Activated T-cell treated with anti-CD3 and anti-CD28 coated beads for 4 hours (primary cell): ENCODE measurements around the gene CCDC63.
A peak's percentile ranks its signal among the peaks of the same experiment; 100 is the strongest.
"Not testable (repeated sequence)": the region's sequence is repeated elsewhere in the genome, so short reads cannot be mapped to it uniquely, and the experiment has no call there.

Experiments
- DNase-seq: peaks from one replicate; pipeline ENCODE4 v3.0.0-alpha.2; 2020

The CCDC63 gene

DNA sequence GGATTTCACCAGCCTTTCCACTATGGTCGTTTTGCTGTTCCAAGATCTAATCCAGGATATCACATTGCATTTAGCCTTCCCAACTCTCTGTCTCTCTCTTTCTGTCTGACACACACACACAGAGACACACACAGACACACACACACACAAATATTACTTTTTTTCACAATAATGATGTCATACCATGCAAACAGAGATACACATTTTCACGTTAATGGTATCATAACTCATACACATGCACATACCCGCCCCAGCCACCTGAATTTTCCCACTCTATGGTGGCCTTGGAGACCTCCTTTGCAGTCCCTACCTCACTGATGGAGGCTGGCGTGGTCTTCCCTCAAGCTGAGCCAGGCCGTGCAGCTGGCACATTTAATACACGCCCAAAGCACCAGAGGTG, 80.8 kb downstream of the CCDC63 start:
- DNase-seq: no peak

DNA sequence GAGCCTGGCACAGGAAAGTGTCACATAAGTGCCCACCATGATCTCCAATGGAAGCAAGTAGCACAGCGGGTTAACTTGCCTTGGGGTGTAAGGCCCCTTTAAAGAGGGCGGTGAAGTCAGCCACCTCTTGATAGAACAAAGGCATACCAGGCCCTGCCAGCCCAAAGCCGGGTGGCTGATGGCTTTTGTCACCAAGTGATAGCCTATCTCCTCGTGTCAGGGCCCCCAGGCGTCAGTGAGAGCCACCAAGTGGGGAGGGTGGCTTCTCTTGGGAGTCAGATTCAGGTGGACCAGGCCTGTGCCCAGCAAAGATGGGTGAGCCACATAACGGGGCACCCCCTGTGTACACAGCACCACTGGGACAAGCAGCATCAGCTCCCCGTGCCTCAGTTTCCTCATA, 81.9 kb downstream of the CCDC63 start:
- DNase-seq: no peak

DNA sequence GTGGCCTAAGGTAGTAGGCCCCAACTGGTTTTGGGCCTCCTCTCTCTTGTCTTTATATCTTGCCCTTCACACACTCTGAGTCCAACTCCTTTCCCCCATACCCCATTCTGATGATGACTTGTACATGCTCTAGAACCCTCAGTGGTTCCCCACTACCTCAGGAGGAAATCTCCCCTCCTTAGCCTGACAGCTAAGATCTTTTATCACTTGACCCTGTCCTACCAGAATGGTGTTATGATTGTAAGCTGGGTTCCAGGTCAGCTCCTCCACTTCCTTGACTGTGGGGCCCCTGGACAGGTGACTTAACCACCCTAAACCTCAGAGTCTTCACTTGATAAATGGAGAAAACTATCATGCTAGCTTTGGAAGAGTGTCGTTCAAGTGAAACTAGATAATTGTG, 83.0 kb downstream of the CCDC63 start:
- no peak for DNase-seq

DNA sequence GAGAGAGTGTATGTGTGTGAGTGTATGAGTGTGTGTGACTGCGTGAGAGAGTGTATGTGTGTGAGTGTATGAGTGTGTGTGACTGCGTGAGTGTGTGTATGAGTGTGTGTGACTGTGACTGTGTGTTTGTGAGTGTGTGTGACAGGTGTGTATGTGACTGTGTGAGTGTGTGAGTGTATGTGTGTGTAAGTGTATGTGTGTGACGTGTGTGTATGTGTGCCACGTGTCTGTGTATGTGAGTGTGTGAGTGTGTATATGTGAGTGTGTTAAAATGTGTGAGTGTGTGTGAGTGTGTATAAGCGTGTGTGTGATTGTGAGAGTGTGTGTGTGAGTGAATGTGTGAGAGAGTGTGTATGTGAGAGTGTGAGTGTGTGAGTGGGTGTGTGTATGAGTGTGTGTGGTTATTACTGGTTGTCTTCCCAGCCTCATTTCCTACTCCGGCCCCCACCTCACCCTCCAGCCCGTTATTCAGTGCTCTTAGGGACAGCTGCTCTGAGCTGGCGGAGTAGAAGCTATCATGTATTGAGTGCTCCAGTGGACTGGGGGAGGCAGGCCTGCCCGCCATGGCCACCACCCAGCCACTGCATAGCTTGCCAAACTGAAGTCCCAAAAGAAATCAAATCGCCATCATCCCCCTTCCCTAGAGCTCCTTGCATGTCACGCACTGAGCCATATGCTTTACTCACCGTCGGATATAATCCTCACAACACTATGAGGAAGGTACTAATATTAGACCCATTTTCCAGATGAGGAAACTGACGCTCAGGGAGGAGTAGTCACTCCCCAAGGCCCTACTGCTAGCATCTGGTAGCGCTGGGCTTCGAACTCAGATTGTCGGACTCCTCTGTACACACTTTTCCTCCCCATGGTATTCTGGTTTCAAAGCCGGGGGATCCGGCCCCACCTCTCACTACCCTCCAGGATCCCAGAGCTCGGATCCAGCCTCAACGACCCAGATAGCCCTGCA, 83.8 kb downstream of the CCDC63 start:
- DNase-seq: no peak

DNA sequence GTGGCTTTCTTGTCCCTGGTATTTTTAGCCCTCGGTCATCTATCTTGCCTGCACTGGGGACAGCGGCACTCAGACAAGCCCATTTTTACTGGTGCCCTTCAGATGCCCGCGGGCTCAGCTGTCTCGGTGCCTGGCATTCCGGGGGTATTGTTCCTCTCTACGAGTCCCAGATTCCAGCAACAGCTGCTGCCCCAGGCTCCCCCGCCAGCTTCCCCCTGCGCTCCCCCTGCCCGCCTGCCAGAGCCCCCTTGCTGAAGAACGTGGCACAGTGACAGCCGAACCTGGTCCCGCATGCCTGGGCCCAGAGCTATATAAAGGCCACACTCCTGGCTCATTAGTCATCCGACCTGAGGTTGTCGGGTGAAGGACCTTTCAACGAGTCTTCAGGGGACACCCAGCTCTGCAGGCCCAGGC, 84.5 kb downstream of the CCDC63 start:
- no peak for DNase-seq

DNA sequence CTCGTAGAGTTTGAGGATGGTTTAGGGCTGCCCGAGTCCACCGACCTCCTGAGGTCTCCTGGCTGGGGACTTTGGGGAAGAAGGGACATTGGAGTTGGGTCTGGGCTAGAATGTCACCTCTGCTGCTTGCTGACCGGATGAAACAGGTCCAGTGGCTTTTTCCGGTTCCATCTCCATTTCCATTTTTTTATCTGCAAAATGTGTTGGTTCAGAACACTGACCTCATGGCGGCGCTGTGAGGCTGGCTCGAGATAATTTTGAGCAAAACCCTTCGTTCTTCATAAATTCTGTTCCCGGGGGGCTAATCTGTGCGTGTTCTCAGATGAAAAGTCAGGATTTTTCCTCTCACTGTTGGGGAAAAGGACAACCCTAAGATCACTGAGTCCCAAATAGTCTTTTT, 85.3 kb downstream of the CCDC63 start:
- DNase-seq: no peak

DNA sequence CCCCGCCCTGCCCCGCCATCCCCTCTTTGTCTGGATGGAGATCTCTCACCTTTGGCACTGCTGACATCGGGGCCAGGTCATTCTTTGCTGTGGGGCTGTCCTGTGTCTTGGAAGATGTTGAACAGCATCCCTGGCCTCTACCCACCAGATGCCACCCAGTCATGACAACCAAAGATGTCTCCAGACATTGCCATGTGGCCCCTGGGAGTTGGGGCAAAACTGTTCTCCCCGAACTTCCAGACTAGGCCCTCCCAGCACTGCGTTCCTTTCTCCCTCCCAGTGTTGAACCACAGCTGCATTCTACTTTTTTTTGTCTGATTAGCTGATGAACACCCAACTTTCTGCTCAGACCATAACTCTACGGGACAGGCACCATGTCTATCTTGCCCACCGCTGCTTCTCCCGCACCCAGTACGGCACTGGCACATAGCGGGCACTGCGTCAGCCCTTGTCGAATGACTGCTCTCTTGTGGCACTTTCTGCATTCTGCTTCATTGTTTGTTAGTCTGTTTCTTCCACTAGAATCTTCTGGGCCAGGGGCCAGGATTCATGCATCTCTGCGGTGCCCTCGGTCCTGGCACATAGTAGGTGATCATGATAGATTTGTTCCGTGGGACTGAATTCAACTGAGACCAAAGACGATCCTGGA, 86.7 kb downstream of the CCDC63 start:
- DNase-seq: no peak

DNA sequence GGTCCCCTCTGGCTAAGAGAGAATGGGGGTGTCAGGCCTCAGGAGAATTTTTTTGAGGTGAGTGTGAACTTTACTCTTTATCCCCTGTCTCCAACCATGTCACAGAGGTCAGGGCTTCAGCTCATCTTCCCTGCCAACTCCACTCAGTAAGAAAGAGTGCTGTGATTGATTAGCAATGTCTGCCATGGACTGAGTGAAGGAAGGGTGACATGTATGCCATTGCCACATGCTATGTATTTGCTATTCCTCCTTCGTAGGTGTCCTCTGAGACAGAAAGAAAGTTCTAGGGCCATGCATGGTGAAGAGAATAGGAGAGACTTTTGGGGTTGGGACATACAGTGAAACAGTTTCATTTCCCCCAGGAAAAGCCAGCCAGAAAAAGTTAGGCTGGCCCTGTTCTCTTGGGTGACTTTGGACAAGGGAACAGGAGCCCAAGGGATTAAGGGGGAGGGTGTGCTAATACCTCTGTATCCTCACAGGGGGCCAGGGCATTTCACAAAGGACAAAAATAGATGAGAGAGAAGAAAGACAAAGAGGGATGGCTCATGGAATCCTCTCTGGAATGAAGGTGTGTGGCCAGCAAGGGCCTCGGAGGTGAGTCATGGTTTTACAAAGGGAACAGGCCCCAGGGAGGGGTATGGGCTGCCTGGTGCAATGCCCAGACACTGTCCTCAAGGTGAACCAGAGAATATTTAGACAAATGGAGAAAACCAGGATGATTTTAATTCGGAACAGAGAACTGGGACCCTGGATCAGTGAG, 87.5 kb downstream of the CCDC63 start:
- DNase-seq: no peak

DNA sequence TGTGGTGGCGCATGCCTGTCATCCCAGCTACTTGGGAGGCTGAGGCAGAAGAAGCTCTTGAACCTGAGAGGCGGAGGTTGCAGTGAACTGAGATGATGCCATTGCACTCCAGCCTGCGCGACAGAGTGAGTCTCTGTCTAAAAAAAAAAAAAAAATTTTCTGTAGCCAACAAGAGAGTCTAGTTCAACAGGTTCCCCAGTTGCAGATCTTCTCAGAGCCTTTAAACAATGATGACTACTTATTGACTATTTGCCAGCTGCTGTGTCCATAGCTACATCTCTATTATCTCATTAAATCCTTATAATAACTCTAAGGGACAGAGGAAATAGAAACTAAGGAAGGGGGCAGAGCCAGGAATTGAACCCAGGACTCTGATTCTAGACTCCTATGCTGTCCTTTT, 88.8 kb downstream of the CCDC63 start:
- DNase-seq: no peak

DNA sequence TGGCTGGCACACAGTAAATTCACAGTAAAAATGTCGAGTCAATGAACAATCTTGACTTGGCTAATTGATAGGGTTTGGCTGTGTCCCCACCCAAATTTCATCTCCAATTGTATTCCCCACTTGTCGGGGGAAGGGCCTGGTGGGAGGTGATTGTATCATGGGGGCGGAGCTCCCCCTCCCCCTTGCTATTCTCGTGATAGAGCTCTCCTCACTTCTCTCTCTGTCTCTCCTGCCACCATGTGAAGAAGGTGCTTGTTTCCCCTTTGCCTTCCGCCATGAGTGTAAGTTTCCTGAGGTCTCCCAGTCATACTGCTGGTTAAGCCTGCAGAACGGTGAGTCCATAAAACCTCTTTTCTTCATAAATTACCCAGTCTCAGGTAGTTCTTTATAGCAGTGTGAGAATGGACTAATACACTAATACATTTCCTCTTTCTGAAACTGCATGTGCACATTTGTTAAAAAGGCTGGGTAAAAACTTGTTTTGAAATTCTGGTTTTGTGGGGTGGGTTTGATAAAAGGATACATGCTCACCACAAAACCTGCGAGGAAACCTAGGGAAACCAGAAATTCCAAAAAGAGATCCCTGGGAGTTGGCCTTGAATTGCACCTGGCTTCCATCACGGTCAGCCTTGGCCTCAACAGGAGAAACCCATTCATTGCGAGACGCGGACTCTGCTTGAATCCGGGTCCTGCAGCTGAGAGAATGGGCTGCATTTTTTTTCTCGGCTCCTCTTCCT, 89.7 kb downstream of the CCDC63 start:
- DNase-seq: no peak

DNA sequence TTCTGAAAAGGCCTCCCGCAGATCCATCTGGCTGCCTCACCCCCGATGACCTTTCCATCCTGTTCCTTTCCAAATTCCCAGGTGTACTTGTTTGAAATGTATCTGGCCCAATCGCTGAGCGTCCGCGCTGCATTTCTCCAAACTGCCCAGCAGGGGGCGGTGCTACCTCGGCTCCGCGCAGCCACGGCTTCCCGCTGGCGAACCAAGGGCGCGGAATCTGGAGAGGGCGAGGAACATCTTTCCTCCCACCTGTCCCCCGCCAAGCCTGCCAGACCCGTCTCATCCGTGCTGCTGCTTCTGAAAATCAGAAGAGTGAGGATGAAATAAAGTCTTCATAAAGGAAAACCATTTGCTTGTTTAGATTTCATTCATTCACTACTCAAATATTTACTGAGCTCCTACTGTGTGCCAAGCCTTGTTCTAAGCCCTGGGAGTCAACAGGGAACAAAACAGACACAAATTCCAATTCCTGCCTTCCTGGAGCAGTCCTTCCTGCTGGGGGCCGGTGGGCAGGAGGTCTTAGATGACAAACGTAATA, 90.4 kb downstream of the CCDC63 start:
- DNase-seq: peak; percentile 43

DNA sequence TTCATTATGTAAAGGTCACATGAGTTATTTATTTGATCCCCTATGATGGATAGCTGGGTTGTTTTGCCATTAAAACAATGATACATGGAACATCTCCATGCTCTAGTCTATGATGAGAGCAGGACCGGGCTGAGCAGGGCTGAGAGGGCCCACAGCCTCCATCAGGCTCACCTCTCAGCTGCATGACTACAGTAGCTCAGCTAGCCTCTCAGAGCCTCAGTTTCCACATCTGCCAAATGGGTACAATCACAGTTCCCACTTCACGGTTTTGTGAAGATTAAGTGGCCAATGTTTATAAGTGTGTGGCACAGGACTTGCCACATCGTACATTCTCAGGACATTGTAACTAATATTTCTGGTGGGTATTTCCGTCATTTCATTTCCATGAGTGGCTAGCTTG, 93.5 kb downstream of the CCDC63 start:
- DNase-seq: no peak

DNA sequence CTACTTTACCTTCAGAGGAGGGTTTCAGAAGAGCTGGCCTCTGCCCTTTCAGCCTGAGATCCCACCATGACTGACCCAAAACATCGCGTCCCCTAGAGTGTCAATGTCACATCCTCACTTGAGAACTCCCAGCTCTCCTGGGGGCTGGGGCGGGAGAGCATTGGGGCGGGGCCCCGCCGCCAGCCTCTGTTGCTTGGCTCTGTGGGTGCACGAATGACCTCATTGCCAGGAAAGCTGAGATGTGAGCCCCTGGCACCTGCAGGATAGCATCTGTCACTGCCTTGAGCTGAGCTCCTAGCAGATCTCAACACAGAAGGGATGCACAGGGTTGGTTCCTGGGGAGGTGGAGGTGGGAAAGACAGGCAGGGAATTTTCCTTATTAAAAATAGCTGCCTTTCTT, 94.1 kb downstream of the CCDC63 start:
- no peak for DNase-seq

DNA sequence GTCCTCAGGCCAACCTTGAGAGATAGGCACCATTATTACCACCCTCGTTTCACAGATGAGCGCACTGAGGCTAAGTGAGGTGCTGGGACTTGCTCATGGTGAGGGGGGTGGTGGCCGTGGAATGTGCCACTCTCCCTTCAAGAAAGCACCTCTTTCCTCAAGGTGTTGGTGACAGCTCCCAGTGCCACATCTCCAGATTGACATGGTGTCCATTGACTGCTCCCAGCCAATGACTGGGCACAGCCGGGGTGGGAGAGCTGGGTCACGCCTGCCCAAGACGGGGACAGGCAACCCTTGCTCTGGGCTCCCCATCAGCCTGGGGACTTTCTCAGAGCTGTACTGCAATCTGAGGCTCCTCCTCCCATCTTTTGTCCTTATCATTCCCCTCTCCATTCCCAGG, 94.6 kb downstream of the CCDC63 start:
- DNase-seq: no peak

DNA sequence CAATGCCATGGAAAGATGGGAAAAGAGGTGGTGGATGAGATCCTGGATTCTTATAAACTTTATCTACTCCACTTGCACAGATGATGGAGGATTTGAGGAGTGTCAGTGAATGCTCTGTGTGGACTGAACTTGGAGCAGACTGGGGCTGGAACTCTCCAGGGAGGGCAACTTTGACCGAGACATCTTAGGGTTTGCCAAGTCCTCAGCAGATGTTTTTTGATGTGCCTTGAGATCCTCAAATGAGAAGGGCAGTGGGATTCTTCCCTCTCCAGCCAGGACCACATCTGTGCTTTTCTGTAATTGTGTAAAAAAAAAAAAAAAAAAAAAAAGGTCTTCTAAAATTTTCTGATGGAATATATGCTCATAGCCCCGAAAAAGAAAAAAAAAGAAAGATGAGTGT, 96.6 kb downstream of the CCDC63 start:
- no peak for DNase-seq

DNA sequence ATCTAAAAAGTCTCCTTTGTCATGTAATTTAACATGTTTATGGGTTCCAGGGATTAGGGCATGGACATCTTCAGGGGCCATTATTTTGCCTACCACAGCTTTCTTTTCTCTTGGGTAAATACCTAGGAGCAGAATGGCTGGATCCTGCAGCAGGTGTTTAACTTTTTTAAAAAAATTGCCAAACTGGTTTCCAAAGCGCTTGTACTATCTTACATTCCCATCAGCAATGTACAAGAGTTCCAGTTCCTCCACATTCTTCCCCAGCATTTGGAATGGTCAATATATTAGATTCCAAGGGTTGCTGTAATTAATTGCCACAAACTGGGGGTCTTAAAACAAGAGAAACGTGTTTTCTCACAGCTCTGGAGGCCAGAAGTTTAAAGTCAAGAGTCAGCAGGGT, 101.3 kb downstream of the CCDC63 start:
- no peak for DNase-seq

DNA sequence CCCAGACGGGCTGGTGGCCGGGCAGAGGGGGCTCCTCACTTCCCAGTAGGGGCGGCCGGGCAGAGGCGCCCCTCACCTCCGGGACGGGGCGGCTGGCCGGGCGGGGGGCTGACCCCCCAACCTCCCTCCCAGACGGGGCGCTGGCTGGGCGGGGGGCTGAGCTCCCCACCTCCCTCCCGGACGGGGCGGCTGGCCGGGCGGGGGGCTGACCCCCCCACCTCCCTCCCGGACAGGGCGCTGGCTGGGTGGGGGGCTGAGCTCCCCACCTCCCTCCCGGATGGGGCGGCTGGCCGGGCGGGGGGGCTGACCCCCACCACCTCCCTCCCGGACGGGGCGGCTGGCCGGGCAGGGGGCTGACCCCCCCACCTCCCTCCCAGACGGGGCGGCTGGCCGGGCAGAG, 103.7 kb downstream of the CCDC63 start:
- DNase-seq: not testable (repeated sequence)

DNA sequence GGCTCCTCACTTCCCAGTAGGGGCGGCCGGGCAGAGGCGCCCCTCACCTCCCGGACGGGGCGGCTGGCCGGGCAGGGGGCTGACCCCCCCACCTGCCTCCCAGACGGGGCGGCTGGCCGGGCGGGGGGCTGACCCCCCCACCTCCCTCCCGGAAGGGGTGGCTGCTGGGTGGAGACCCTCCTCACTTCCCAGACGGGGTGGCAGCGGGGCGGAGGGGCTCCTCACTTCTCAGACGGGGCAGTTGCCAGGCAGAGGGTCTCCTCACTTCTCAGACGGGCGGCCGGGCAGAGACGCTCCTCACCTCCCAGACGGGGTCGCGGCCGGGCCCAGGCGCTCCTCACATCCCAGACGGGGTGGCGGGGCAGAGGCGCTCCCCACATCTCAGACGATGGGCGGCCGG, 104.1 kb downstream of the CCDC63 start:
- not testable (repeated sequence) for DNase-seq
